Erythroblast (primary cell): ENCODE data around the gene SLF2.

ENCODE experiments used
- GATA1 ChIP-seq: IDR thresholded peaks from 2 replicates; pipeline ENCODE4 v1.6.1; 2011; ENCODE audit warnings: low read depth, mild to moderate bottlenecking, control low read depth, low read length, moderate library complexity
- POLR2A ChIP-seq: IDR thresholded peaks from 2 replicates; pipeline ENCODE4 v1.6.1; 2011; ENCODE audit warnings: mild to moderate bottlenecking, low read length

DNA sequence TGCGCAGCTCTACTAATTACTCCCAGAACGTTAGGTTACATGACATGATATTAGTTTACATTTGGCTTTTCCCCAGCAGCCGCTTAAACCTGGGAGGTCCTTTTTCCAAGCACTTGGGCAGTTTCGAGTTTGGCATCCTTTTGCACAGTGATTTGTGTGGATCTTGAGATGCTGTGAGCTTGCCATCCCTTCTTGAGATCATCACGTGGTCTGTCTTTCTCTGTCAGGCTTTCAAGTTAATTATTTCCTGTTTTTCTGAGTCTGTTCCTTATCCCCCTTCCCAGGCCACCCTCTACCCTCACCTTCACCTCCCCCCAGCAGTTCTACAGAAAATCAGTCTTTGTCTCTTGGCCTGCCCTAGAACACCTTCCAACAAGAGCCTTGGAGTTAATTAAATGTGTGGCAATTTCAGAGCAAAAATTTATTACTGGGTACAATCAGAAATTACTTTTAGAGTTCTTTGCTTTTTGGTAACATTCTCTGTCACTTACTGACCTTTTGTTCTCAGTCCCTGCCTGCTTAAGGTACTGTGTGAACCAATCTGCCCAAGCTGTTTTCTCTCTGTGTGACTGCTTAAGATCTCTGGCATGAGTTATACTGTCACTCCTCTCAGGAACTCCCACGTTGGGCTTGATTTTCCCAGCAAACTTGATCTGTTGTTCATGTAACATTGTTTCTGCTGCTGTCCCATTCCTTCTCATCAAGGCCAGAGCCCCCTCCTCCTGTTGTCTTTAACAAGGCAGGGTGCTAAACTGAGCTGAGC, 3.1 kb upstream of the SLF2 start:
- TF ChIP-seq POLR2A (no peak), GATA1 (no peak)
